ENCODE data around the gene FIS1.

FIS1 gene

GRCh38 chr7:101234636-101235035 lies 10.2 kb downstream of the FIS1 start:
- no peak for DNase-seq (ENCODE audit: low read depth in 1 of 2, low spot score in 1 of 2)

- DNase-seq (ENCODE audit: low read depth in 1 of 2, low spot score in 1 of 2), result no peak
Observed at GRCh38 chr7:101233907-101234547, 10.9 kb downstream of the FIS1 start.

- no peak for DNase-seq (ENCODE audit: low read depth in 1 of 2, low spot score in 1 of 2)
Observed at GRCh38 chr7:101232141-101232850, 12.6 kb downstream of the FIS1 start.

GRCh38 chr7:101231644-101232043 lies 13.2 kb downstream of the FIS1 start:
- no peak for DNase-seq (ENCODE audit: low read depth in 1 of 2, low spot score in 1 of 2)

GRCh38 chr7:101226721-101227120 lies 18.2 kb downstream of the FIS1 start:
- no peak for DNase-seq (ENCODE audit: low read depth in 1 of 2, low spot score in 1 of 2)

GRCh38 chr7:101225650-101226049 lies 19.2 kb downstream of the FIS1 start:
- no peak for DNase-seq (ENCODE audit: low read depth in 1 of 2, low spot score in 1 of 2)

- DNase-seq (ENCODE audit: low read depth in 1 of 2, low spot score in 1 of 2), result no peak
Observed at GRCh38 chr7:101223528-101223927, 21.4 kb downstream of the FIS1 start.

- DNase-seq (ENCODE audit: low read depth in 1 of 2, low spot score in 1 of 2), result no peak
Observed at GRCh38 chr7:101222275-101222830, 22.5 kb downstream of the FIS1 start.

GRCh38 chr7:101220295-101220694 lies 24.6 kb downstream of the FIS1 start:
- no peak for DNase-seq (ENCODE audit: low read depth in 1 of 2, low spot score in 1 of 2)

GRCh38 chr7:101218236-101219125 lies 26.4 kb downstream of the FIS1 start:
- DNase-seq (ENCODE audit: low read depth in 1 of 2, low spot score in 1 of 2), result no peak

- peak; percentile 89 to 97 for DNase-seq (ENCODE audit: low read depth in 1 of 2, low spot score in 1 of 2)
Observed at GRCh38 chr7:101217388-101218235, 27.3 kb downstream of the FIS1 start, which contains the start of the genes PLOD3 and ZNHIT1. Gene PLOD3, minus strand, starts transcription at chr7:101217581. Its CDS starts 307 bp downstream, at chr7:101217274. Gene ZNHIT1, plus strand, starts transcription at chr7:101218165. Its CDS starts 31 bp downstream, at chr7:101218196.

GRCh38 chr7:101216860-101217387 lies 28.0 kb downstream of the FIS1 start:
- DNase-seq (ENCODE audit: low read depth in 1 of 2, low spot score in 1 of 2), result no peak

- DNase-seq (ENCODE audit: low read depth in 1 of 2, low spot score in 1 of 2), result no peak
Observed at GRCh38 chr7:101216001-101216859, 28.7 kb downstream of the FIS1 start.

- DNase-seq (ENCODE audit: low read depth in 1 of 2, low spot score in 1 of 2), result no peak
Observed at GRCh38 chr7:101212014-101212413, 32.9 kb downstream of the FIS1 start.

- no peak for DNase-seq (ENCODE audit: low read depth in 1 of 2, low spot score in 1 of 2)
Observed at GRCh38 chr7:101211501-101211900, 33.4 kb downstream of the FIS1 start.

- DNase-seq (ENCODE audit: low read depth in 1 of 2, low spot score in 1 of 2), result no peak
Observed at GRCh38 chr7:101210143-101210542, 34.7 kb downstream of the FIS1 start.

GRCh38 chr7:101208794-101209193 lies 36.1 kb downstream of the FIS1 start:
- DNase-seq (ENCODE audit: low read depth in 1 of 2, low spot score in 1 of 2), result no peak

GRCh38 chr7:101207459-101207858 lies 37.4 kb downstream of the FIS1 start:
- no peak for DNase-seq (ENCODE audit: low read depth in 1 of 2, low spot score in 1 of 2)

GRCh38 chr7:101206665-101207042 lies 38.2 kb downstream of the FIS1 start:
- no peak for DNase-seq (ENCODE audit: low read depth in 1 of 2, low spot score in 1 of 2)

Measured in activated CD4-positive, alpha-beta T cell treated with anti-CD3 and anti-CD28 coated beads, Interleukin-2, amount 50 U/mL, for 24 hours (primary cell).